ENCODE data around the gene ADISSP. TPM values are rescaled to one million over a fixed set of nuclear protein-coding genes. Genes with fewer than 3 reads are reported as not detected.

Gene ADISSP
- total RNA-seq, 4 donors from 2014 or later = 11.6 to 17.0 (median 16.3) TPM

- Histone ChIP-seq H3K4me1 (peaks cover 15 to 34% of the 10 kb centered on the region in 2 donors), H3K9me3 (no peaks in the 10 kb centered on the region), H3K27me3 (no peaks in the 10 kb centered on the region), H3K4me3 (replicated peaks in 1 of 3) (no peak overlapping the region), H3K36me3 (peaks cover 20 to 40% of the 10 kb centered on the region in 2 donors), H3K27ac (no peak overlapping the region)
- intact Hi-C loops (cut with DNase I) = no loop called here
- DNase-seq = no peak
- WGBS, 2 donors = 94 to 100% methylated on average over 13 of the region's 13 CpGs
- no peak for TF ChIP-seq POLR2A (IDR thresholded peaks at IDR 0.05)
- TF ChIP-seq CTCF (IDR thresholded peaks at IDR 0.05) = no peak
These were observed 34.3 kb upstream of the ADISSP start for GRCh38 chr20:3801846-3802245.

GRCh38 chr20:3801299-3801698 is 33.7 kb upstream of the ADISSP start:
- Histone ChIP-seq H3K27me3 (no peaks in the 10 kb centered on the region), H3K9me3 (no peaks in the 10 kb centered on the region), H3K4me1 (peaks cover 14 to 35% of the 10 kb centered on the region in 2 donors), H3K36me3 (peaks cover 20 to 40% of the 10 kb centered on the region in 2 donors), H3K27ac (no peak overlapping the region), H3K4me3 (replicated peaks in 1 of 3) (no peak overlapping the region)
- no peak for DNase-seq
- intact Hi-C loops (cut with DNase I) = no loop called here
- WGBS, 2 donors = 89 to 97% methylated on average over 4 of the region's 4 CpGs
- TF ChIP-seq CTCF (IDR thresholded peaks at IDR 0.05) = no peak

- 93 to 95% methylated on average over 8 of the region's 8 CpGs for WGBS, 2 donors
- DNase-seq = no peak
- peaks cover 10 to 30% of the 10 kb centered on the region in 2 donors for H3K4me1 ChIP-seq
These were observed 33.3 kb upstream of the ADISSP start for GRCh38 chr20:3800878-3801260.

GRCh38 chr20:3800256-3800877 is 32.8 kb upstream of the ADISSP start:
- peaks cover 5 to 25% of the 10 kb centered on the region in 2 donors for H3K4me1 ChIP-seq
- no peaks in the 10 kb centered on the region for H3K27me3 ChIP-seq
- H3K36me3 ChIP-seq = peaks cover 20 to 40% of the 10 kb centered on the region in 2 donors
- intact Hi-C loops (cut with DNase I) = no loop called here
- H3K9me3 ChIP-seq = no peaks in the 10 kb centered on the region
- 85 to 92% methylated on average over 9 to 18 of the region's 18 CpGs for WGBS, 2 donors
- peak overlapping the region in 1 of 3 donors; percentile 23 for H3K27ac ChIP-seq
- TF ChIP-seq POLR2A (IDR thresholded peaks at IDR 0.05) = no peak
- TF ChIP-seq CTCF (IDR thresholded peaks at IDR 0.05) = no peak
- H3K4me3 ChIP-seq (replicated peaks in 1 of 3) = no peak overlapping the region
- DNase-seq = no peak

More at GRCh38 chr20:3800878-3801260, 33.3 kb upstream of the ADISSP start:
- Histone ChIP-seq H3K27ac (no peak overlapping the region), H3K9me3 (no peaks in the 10 kb centered on the region), H3K4me3 (replicated peaks in 1 of 3) (no peak overlapping the region), H3K36me3 (peaks cover 20 to 40% of the 10 kb centered on the region in 2 donors), H3K27me3 (no peaks in the 10 kb centered on the region)
- no peak for TF ChIP-seq CTCF (IDR thresholded peaks at IDR 0.05)
- no peak for TF ChIP-seq POLR2A (IDR thresholded peaks at IDR 0.05)
- intact Hi-C loops (cut with DNase I) = no loop called here

- TF ChIP-seq CTCF (IDR thresholded peaks at IDR 0.05) = no peak
- no peak for TF ChIP-seq POLR2A (IDR thresholded peaks at IDR 0.05)
- Histone ChIP-seq H3K4me1 (peaks cover 5 to 31% of the 10 kb centered on the region in 2 donors), H3K27ac (no peak overlapping the region), H3K9me3 (no peaks in the 10 kb centered on the region), H3K4me3 (replicated peaks in 1 of 3) (no peak overlapping the region), H3K27me3 (no peaks in the 10 kb centered on the region), H3K36me3 (peaks cover 20 to 30% of the 10 kb centered on the region in 2 donors)
- DNase-seq = no peak
- 88 to 98% methylated on average over 2 to 3 of the region's 3 CpGs for WGBS, 2 donors
- intact Hi-C loops (cut with DNase I) = no loop called here
These were observed 31.3 kb upstream of the ADISSP start for GRCh38 chr20:3798908-3799248.

All from thyroid gland (tissue), 4 donors.